ENCODE results near the gene ENTREP1.
"Not testable (repeated sequence)": the region's sequence is repeated elsewhere in the genome, so short reads cannot be mapped to it uniquely, and the experiment has no call there.

GRCh38 chr9:69409936-69410335 lies 84.9 kb downstream of the ENTREP1 start:
- TF ChIP-seq CTCF, POLR2A, EP300 (IDR thresholded peaks at IDR 0.05): not testable (repeated sequence)
